ENCODE results near the gene ANK3. TPM values are rescaled to one million over a fixed set of nuclear protein-coding genes. Genes with fewer than 3 reads are reported as not detected.

Gene ANK3
- polyA plus RNA-seq, 1 experiment, result 1.6 TPM

DNA sequence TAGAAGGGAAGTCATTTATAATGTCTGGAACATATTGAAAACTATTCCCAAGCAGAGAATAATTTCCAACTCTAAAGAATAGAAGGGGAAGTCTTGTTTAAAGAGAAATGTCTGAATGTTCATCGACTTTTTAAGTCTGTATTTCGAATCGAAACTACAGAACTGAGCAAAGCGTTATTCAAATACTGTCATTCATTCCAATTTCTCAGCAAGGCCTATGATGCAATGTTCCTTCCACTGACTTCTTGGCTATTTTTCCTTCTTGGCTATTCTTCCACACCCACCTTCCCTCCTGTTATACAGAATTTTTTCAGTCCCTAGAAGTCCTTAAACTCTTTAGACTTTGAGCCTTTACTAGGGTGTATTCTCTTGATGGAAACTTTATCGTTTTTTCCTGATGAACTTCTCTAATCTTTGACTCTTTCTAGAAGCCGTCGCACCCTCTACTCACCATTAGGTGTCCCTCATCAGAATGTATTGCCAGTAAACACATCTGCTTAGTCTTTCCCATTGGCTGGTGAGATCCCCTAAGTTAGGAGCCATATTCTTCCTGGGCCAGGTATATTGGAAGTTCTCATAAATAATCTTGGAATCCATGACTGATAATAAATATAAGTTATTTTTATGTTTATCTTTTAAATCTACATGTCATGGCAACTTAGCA lies 247.6 kb downstream of the ANK3 start:
- ChIA-PET CTCF (no interaction called here), POLR2A (no interaction called here)
- H3K9me3 ChIP-seq (ENCODE audit: control insufficient read depth, insufficient read depth, low read length), result no peaks in the 10 kb centered on the region
- no peaks in the 10 kb centered on the region for H3K27me3 ChIP-seq (ENCODE audit: control insufficient read depth, insufficient read depth, low read length)
- no peak for DNase-seq (ENCODE audit: low read depth, low spot score)
- H3K27ac ChIP-seq (ENCODE audit: low read depth, low read length), result no peak overlapping the region
- TF ChIP-seq, protein P1, sequence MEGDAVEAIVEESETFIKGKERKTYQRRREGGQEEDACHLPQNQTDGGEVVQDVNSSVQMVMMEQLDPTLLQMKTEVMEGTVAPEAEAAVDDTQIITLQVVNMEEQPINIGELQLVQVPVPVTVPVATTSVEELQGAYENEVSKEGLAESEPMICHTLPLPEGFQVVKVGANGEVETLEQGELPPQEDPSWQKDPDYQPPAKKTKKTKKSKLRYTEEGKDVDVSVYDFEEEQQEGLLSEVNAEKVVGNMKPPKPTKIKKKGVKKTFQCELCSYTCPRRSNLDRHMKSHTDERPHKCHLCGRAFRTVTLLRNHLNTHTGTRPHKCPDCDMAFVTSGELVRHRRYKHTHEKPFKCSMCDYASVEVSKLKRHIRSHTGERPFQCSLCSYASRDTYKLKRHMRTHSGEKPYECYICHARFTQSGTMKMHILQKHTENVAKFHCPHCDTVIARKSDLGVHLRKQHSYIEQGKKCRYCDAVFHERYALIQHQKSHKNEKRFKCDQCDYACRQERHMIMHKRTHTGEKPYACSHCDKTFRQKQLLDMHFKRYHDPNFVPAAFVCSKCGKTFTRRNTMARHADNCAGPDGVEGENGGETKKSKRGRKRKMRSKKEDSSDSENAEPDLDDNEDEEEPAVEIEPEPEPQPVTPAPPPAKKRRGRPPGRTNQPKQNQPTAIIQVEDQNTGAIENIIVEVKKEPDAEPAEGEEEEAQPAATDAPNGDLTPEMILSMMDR (IDR thresholded peaks at IDR 0.05; ENCODE audit: low read depth, low read length), result no peak
- H3K4me3 ChIP-seq (ENCODE audit: low read depth, low read length), result no peak overlapping the region

DNA sequence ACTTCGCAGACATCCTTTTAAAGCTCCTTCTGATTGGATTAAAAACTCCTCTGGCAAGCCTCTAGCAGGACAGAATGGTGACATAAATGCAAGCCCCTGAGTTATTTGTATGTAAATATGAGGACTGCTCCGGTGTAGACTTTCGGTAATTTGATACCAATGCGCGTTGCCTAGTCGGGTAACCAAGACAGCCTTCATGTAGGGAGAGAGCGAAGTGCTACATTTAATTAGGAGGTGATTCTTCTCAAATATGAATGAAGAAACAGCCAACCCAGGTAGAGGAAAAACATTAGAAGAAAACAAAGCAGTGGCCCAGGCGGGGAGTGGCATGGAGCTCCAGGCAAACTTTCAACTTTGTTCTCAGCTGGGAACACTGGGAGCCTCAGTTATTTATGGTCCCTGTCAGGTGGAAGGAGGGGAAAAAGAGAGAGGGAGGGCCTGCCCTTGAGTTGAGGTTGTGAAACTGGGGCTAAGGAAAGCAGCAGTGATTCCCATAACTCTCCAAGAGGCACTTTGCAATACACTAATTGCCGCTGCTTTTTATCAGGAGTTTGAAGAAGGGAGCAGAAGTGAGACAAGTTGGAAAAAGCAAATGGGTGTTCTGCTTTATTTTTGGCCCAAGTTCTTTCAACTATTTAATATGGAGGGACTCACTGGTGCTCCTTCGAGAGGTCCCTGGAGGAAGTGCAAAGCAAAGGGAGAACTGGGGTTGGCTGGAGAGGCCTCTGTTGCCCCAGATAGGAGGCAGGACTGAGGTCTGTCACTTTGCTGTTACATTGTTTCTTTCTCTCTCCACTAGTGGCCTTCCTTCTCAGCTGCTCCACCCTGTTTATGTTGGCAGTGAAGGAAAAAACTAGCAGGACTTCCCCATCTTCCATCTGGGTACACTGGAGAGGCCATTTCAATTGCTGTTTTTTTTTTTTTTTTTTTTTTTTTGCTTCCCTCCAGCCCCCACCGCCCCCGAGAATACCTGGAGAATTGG lies 248.7 kb downstream of the ANK3 start:
- CTCF ChIA-PET, result interaction anchor here (0.8 to 2.2 kb wide), 3 partner anchors 26 to 68 kb away, joined by 3 to 9 read pairs (median 4); no protein-coding TSS in a partner anchor
- Histone ChIP-seq H3K27ac (ENCODE audit: low read depth, low read length) (no peak overlapping the region), H3K9me3 (ENCODE audit: control insufficient read depth, insufficient read depth, low read length) (no peaks in the 10 kb centered on the region), H3K4me3 (ENCODE audit: low read depth, low read length) (no peak overlapping the region), H3K27me3 (ENCODE audit: control insufficient read depth, insufficient read depth, low read length) (no peaks in the 10 kb centered on the region)
- POLR2A ChIA-PET, result no interaction called here
- DNase-seq (ENCODE audit: low read depth, low spot score), result no peak
- TF ChIP-seq, protein P1 (IDR thresholded peaks at IDR 0.05; ENCODE audit: low read depth, low read length), result no peak

DNA sequence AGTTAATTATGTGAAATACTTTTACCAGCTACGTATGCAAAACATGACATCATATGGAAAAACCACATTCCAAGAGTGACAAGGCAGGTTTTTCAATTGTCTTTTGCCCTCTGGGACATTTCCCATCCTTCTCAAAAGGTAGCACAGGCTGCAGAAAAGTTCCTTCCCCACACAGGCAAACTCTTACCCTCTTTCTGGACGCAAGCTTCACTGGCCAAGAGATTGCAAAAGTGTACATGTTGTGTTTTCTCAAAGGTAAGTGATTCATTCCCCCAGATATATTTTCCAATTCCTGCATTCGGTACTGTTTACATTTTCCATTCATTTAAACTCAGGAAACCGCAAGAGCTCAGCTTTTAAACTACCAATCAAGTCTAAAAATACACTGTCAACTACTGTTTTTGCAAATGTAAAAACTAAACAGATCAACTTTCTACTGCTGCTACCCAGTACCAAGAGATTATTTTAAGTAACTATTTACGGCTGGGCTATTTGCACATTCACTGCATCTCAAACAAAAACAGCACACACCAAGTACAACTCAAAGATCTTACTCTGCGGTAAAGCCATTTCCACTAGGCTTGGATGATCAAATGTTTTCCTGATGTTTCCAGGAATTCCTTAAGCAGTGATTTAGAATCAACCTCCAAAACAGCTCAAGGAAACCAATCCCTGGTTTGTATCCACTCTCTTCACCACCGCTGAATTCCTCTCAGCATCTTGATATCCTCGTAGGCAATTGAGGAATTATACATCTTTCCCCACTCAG lies 249.7 kb downstream of the ANK3 start:
- DNase-seq (ENCODE audit: low read depth, low spot score), result peak; percentile 61
- Histone ChIP-seq H3K27me3 (ENCODE audit: control insufficient read depth, insufficient read depth, low read length) (no peaks in the 10 kb centered on the region), H3K27ac (ENCODE audit: low read depth, low read length) (no peak overlapping the region), H3K9me3 (ENCODE audit: control insufficient read depth, insufficient read depth, low read length) (no peaks in the 10 kb centered on the region), H3K4me3 (ENCODE audit: low read depth, low read length) (peak overlapping the region; percentile 8; the same call in 1 of the 2 replicates)
- TF ChIP-seq, protein P1 (IDR thresholded peaks at IDR 0.05; ENCODE audit: low read depth, low read length), result no peak
- CTCF ChIA-PET, result interaction anchor here (0.5 to 2.2 kb wide), 4 partner anchors 25 to 508 kb away, joined by 3 to 9 read pairs (median 4); no protein-coding TSS in a partner anchor
- POLR2A ChIA-PET, result no interaction called here

DNA sequence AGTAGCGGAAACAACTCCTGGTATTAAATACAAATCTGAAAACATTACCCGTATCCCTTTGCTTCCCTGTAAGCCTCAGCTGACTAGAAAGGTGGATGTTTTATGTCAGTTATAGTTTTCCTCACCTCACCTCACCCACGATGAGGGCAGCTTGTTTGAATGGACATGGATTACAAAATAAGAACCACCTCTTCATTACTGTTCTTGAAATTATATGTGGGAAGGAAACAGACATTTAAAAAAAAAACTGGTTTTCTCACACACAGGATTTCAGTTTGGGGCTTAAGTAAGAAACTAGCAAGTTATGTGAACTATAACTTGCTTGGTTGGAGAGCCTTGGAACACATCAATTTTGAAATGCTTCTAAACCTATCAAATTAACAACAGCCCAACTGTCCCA lies 250.4 kb downstream of the ANK3 start:
- ChIA-PET CTCF (interaction anchor here (0.5 to 2.2 kb wide), 2 partner anchors 64 to 509 kb away, joined by 3 to 9 read pairs; no protein-coding TSS in a partner anchor), POLR2A (no interaction called here)
- H3K27ac ChIP-seq (ENCODE audit: low read depth, low read length), result no peak overlapping the region
- H3K4me3 ChIP-seq (ENCODE audit: low read depth, low read length), result no peak overlapping the region
- no peaks in the 10 kb centered on the region for H3K27me3 ChIP-seq (ENCODE audit: control insufficient read depth, insufficient read depth, low read length)
- no peaks in the 10 kb centered on the region for H3K9me3 ChIP-seq (ENCODE audit: control insufficient read depth, insufficient read depth, low read length)
- DNase-seq (ENCODE audit: low read depth, low spot score), result no peak
- TF ChIP-seq, protein P1 (IDR thresholded peaks at IDR 0.05; ENCODE audit: low read depth, low read length), result no peak
